Activated T-cell treated with anti-CD3 and anti-CD28 coated beads, Interleukin-2, amount 50 U/mL, for 4 hours (primary cell): Measurements from ENCODE around the gene ZFHX3. TPM values are rescaled to one million over a fixed set of nuclear protein-coding genes. Genes with fewer than 3 reads are reported as not detected.

ENCODE experiments used
- ATAC-seq, 2 donors: fragments of 200-7000 bp; cut with Tn5 transposase; one replicate each; pipeline ENCODE4 v1.10.0; 2021
- DNase-seq: peaks from one replicate; pipeline ENCODE4 v3.0.0-alpha.2; 2020
- H3K27me3 Mint-ChIP-seq: one replicate; pipeline ENCODE4 v1.8.0; 2021; ENCODE audit warnings: low read depth, mixed read lengths
- H3K36me3 Mint-ChIP-seq: one replicate; pipeline ENCODE4 v1.8.0; 2022; ENCODE audit warnings: mixed read lengths; ENCODE audit not compliant: insufficient read depth
- H3K4me1 Mint-ChIP-seq: one replicate; pipeline ENCODE4 v1.8.0; 2021; ENCODE audit warnings: low read depth, mixed read lengths
- H3K4me3 Mint-ChIP-seq: one replicate; pipeline ENCODE4 v1.8.0; 2021; ENCODE audit warnings: mild to moderate bottlenecking, moderate library complexity, mixed read lengths
- H3K9me3 Mint-ChIP-seq: one replicate; pipeline ENCODE4 v1.8.0; 2021; ENCODE audit warnings: mixed read lengths
- total RNA-seq, 3 donors: library from RNA; stranded (reverse); gene quantifications; one replicate each; pipeline ENCODE4 v1.2.1, GENCODE V29; 2021

Gene ZFHX3
- total RNA-seq, 3 donors from 2014 or later = 0.29 to 2.5 (median 0.86) TPM

DNA sequence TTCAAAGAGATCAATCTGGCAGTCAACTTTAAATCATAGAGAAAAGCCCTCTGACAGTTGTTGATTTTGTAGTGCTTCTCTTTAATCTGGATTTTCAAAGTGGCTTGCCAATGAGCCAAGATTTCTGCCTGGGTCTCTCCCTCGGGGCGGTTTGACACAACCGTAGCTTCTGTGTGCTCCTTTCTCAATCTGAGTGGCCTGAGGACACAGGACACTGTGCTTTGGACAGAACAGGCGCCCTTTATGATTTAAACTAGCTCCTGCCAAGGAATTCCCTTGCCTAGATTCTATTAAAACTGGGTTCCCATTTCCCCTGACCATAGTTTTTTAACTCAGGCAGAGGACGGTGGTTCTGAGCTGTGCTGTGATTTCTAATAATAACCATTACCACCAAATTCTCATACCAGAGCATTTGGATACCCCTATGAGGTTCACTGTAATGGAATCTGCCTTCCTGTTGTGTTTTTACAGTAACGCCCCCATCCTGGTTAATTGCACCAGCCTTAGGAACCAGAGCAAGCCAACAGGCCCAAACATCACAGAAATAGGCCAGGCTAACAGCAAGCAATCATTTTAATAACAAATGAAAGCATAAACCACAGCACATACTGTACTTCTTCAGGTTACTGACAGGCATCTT is 4.0 kb downstream of the ZFHX3 start:
- Mint-ChIP-seq H3K36me3 (no peaks in the 10 kb centered on the region), H3K9me3 (no peaks in the 10 kb centered on the region), H3K4me1 (peaks cover 2% of the 10 kb centered on the region), H3K27me3 (peaks cover 25% of the 10 kb centered on the region), H3K4me3 (no peak overlapping the region)
- ATAC-seq (no peak), DNase-seq (no peak)

DNA sequence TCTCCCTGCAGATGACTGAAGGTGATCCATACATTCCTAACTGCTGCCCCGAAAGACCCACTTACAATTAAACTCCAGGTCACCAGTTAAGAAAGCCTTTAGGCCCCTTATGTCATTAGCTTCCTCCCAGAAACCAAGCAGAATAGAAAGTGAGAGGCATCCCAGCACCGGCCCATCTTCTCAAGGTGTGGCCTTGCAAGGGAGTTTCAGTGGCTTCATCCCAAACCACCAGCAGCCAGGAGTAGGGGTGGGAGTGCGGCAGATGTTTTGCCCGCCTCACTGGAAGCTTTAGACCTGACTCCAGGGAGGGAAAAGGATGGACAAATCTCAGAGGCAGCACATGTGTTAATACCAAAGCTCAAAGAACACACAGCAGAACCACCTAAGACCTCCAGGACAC is 5.1 kb downstream of the ZFHX3 start:
- no peak for ATAC-seq
- H3K36me3 Mint-ChIP-seq = no peaks in the 10 kb centered on the region

DNA sequence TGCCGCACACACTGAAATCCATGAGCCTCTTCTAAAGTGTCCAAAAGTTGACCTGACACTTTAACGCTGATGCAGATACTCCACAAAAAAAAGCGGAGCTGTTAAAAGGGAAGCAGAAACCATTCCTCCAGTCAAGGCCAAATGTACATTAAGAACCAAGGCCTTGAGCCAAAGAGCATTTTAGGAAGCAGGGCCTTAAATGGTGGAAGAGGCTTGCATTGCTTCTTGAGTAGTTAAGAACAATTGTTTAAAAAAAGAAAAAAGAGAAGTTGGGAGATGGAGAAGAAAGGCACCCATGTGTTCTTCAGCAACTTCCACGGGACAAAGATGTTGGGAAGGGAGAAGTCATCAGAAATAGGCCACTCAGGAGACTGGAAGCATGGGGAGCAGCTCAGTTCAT is 6.3 kb downstream of the ZFHX3 start:
- Mint-ChIP-seq H3K9me3 (no peaks in the 10 kb centered on the region), H3K4me1 (no peaks in the 10 kb centered on the region)
- no peak for ATAC-seq

More for the DNA sequence above, 5.1 kb downstream of the ZFHX3 start:
- Mint-ChIP-seq H3K9me3 (no peaks in the 10 kb centered on the region), H3K4me3 (no peak overlapping the region), H3K27me3 (peaks cover 21% of the 10 kb centered on the region), H3K4me1 (no peaks in the 10 kb centered on the region)
- no peak for DNase-seq

GRCh38 chr16:73040735-73041402 is 7.1 kb downstream of the ZFHX3 start:
- peaks cover 3% of the 10 kb centered on the region for H3K4me1 Mint-ChIP-seq
- H3K27me3 Mint-ChIP-seq = peaks cover 14% of the 10 kb centered on the region
- no peak overlapping the region for H3K4me3 Mint-ChIP-seq
- DNase-seq (no peak), ATAC-seq (no peak)
- H3K9me3 Mint-ChIP-seq = no peaks in the 10 kb centered on the region
- no peaks in the 10 kb centered on the region for H3K36me3 Mint-ChIP-seq

More for the DNA sequence above, 6.3 kb downstream of the ZFHX3 start:
- Mint-ChIP-seq H3K36me3 (no peaks in the 10 kb centered on the region), H3K27me3 (peaks cover 16% of the 10 kb centered on the region), H3K4me3 (no peak overlapping the region)
- DNase-seq = no peak

GRCh38 chr16:73040136-73040535 is 7.8 kb downstream of the ZFHX3 start:
- no peak for ATAC-seq
- H3K4me1 Mint-ChIP-seq = peaks cover 4% of the 10 kb centered on the region

GRCh38 chr16:73037845-73038570 is 9.9 kb downstream of the ZFHX3 start:
- peaks cover 13% of the 10 kb centered on the region for H3K27me3 Mint-ChIP-seq
- H3K9me3 Mint-ChIP-seq = no peaks in the 10 kb centered on the region
- no peak overlapping the region for H3K4me3 Mint-ChIP-seq
- H3K36me3 Mint-ChIP-seq = no peaks in the 10 kb centered on the region
- H3K4me1 Mint-ChIP-seq = peaks cover 4% of the 10 kb centered on the region
- DNase-seq = no peak
- ATAC-seq = no peak

More at GRCh38 chr16:73040136-73040535, 7.8 kb downstream of the ZFHX3 start:
- Mint-ChIP-seq H3K27me3 (peaks cover 14% of the 10 kb centered on the region), H3K36me3 (no peaks in the 10 kb centered on the region), H3K9me3 (no peaks in the 10 kb centered on the region), H3K4me3 (no peak overlapping the region)
- DNase-seq = no peak

DNA sequence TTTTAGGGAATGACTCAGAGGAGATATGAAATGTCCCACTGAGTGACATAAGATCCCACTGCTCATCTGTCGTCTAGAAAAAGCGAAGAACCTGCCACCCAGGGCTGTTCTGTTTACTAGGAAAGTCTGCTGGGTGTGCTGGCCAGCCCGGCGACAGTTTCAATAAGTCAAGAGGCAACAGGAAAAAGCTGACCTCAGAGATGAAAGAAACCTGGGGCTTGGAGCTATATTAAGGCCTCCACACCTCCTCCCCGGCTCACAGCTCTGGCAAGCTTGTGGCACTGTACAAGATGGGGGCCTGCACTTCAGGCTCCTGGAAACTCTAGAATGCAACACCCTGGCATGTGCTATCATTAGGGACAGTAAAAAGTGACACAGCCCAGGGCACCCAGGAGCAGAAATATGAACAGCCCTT is 10.6 kb downstream of the ZFHX3 start:
- no peak for ATAC-seq
- Mint-ChIP-seq H3K36me3 (no peaks in the 10 kb centered on the region), H3K4me3 (no peak overlapping the region), H3K9me3 (no peaks in the 10 kb centered on the region), H3K4me1 (peaks cover 4% of the 10 kb centered on the region), H3K27me3 (peaks cover 13% of the 10 kb centered on the region)
- DNase-seq = no peak

GRCh38 chr16:73036074-73036826 is 11.7 kb downstream of the ZFHX3 start:
- ATAC-seq (no peak), DNase-seq (no peak)
- Mint-ChIP-seq H3K4me3 (no peak overlapping the region), H3K27me3 (peaks cover 13% of the 10 kb centered on the region), H3K36me3 (no peaks in the 10 kb centered on the region), H3K9me3 (no peaks in the 10 kb centered on the region), H3K4me1 (peaks cover 4% of the 10 kb centered on the region)

DNA sequence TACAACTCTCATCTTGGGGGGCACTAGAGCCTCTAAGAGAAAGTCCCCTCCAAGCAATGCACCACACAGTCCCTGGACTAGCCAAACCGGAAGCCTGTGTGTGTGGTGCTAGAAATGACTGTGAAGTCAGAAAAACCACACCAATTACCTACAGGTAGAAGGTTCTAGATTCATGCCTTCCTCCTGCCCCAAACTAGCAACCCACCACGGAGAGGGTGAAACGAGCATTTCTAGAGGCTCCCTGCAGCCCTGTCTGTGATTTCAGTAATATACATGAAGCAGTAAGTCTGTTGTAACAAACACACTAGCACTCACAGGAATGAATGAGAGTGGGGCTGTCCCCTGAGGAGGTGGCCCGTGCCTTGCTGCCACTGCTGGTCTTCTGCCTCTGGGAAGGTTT is 13.6 kb downstream of the ZFHX3 start:
- peaks cover 4% of the 10 kb centered on the region for H3K4me1 Mint-ChIP-seq
- H3K27me3 Mint-ChIP-seq = peaks cover 13% of the 10 kb centered on the region
- H3K9me3 Mint-ChIP-seq = no peaks in the 10 kb centered on the region
- H3K36me3 Mint-ChIP-seq = no peaks in the 10 kb centered on the region
- no peak for ATAC-seq
- H3K4me3 Mint-ChIP-seq = no peak overlapping the region
- no peak for DNase-seq

DNA sequence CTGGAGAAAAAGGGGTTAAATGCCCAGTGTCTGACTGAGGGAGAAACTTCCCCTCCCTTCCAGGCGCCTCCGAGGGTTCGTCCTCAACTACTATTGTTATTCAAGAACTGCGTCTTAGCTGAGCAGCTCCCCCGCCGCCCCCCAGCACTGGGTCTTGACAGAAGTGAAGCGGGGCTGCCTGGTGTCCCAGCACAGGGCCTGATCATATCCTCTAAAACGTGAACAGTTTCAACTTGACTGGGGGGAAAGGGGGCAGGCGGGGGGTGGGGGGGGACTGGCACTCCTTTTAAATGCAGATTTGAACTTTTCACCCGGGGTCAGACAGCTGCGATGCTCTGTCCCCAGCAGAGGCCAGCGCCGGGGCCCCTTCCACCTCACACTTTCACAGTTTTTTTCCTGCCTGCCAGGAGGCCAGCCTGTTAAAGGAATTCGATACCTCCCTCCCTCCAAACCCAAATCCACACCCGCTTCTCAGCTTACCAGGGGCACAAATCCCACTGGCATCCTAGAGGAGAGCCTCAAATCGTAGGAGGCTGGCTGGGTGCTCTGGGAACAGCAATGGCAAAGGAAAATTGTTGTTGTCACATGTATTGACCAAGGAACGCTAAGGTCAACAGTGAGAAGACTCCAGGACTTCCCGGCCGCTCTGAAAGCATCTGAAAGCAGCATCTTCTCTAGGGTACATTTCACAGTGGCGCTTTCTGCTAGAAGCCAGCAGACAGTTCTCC is 14.5 kb downstream of the ZFHX3 start:
- H3K4me3 Mint-ChIP-seq = no peak overlapping the region
- H3K27me3 Mint-ChIP-seq = peaks cover 13% of the 10 kb centered on the region
- ATAC-seq (no peak), DNase-seq (no peak)
- H3K9me3 Mint-ChIP-seq = no peaks in the 10 kb centered on the region
- H3K36me3 Mint-ChIP-seq = no peaks in the 10 kb centered on the region
- H3K4me1 Mint-ChIP-seq = peaks cover 4% of the 10 kb centered on the region

DNA sequence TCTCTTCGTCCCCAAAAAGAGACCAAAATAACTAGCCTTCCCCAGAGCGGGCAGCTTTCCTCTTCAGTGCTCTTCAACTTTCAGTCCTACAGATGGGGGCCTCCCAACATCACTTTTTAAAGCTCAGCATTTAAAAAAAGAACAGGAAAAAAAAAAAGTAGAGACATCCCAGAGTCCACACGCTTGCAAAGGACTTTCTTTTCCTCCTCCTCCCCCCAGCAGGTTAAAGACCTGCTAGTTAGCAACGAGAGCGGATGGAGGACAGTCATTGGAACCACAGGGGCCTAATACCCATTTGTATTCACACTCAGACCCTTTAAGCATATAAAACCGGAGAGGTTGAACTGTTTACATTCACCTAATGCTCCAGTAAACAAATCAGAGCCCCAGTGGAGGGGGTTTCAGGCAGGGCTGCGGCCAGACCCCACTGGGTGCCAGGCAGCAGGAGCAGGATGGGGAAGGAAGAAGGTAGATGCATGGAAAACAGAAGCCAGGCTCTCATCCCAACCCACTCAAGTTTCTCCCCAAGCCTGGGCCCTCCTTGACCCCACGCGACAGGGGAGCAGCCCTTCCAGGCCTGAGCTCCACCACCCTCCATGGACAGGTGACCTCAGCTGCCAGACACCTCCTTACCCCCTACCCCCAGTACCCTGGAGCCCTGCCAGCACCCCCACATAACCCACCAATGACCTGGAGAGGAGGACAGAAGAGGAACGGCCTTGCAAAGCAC is 15.2 kb downstream of the ZFHX3 start:
- peaks cover 4% of the 10 kb centered on the region for H3K4me1 Mint-ChIP-seq
- DNase-seq (no peak), ATAC-seq (no peak)
- no peak overlapping the region for H3K4me3 Mint-ChIP-seq
- H3K27me3 Mint-ChIP-seq = peaks cover 11% of the 10 kb centered on the region
- no peaks in the 10 kb centered on the region for H3K36me3 Mint-ChIP-seq
- no peaks in the 10 kb centered on the region for H3K9me3 Mint-ChIP-seq

- H3K36me3 Mint-ChIP-seq = no peaks in the 10 kb centered on the region
- H3K4me3 Mint-ChIP-seq = no peak overlapping the region
- no peak for DNase-seq
- peaks cover 9% of the 10 kb centered on the region for H3K27me3 Mint-ChIP-seq
- ATAC-seq = no peak
- no peaks in the 10 kb centered on the region for H3K9me3 Mint-ChIP-seq
- H3K4me1 Mint-ChIP-seq = peaks cover 4% of the 10 kb centered on the region
These were observed 15.9 kb downstream of the ZFHX3 start for GRCh38 chr16:73031984-73032383.

DNA sequence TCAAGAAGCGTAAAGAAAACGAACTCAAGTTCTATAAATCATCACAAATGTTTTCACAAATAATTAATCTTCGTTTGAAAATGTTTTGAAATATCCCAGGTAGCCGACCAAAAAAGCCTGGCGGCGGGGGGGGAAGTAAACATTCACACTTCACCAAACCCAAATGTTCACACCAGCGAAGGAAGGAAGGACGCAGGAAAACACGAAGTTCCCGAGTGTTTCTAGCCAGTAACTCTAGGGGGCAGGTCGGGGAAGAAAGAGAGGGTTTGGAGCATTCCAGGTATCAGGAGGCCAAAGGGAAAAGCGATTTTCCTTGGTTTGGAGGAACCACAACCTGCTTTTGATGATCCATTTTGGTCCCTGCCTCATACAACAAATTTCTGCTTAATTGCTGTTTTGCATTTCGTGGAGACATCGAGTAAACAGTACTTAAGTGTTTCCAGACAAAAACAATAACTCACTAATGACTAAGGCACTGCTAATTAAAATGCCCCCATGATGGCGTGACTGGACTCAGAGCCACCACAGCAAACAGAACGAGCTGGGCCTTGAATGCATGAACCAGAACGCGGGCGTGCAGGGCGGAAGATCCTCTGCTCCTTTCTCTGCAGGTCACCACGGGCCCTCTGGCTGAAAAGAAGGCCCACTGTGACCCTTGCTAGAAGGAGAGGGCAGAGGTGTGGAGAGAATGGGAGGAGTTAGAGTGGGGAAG is 16.6 kb downstream of the ZFHX3 start:
- ATAC-seq (no peak), DNase-seq (no peak)
- Mint-ChIP-seq H3K27me3 (peaks cover 8% of the 10 kb centered on the region), H3K4me1 (peaks cover 4% of the 10 kb centered on the region), H3K36me3 (no peaks in the 10 kb centered on the region), H3K9me3 (no peaks in the 10 kb centered on the region), H3K4me3 (no peak overlapping the region)
